HG03457 (cell line): ENCODE data around the gene SLC38A4.
"Not testable (repeated sequence)": the region's sequence is repeated elsewhere in the genome, so short reads cannot be mapped to it uniquely, and the experiment has no call there.

Source experiments
- ATAC-seq: cut with Tn5 transposase; IDR thresholded peaks from one replicate; pipeline ENCODE4 v1.9.1; 2021; ENCODE audit warnings: moderate number of reproducible peaks; ENCODE audit not compliant: unreplicated experiment

Gene SLC38A4

DNA sequence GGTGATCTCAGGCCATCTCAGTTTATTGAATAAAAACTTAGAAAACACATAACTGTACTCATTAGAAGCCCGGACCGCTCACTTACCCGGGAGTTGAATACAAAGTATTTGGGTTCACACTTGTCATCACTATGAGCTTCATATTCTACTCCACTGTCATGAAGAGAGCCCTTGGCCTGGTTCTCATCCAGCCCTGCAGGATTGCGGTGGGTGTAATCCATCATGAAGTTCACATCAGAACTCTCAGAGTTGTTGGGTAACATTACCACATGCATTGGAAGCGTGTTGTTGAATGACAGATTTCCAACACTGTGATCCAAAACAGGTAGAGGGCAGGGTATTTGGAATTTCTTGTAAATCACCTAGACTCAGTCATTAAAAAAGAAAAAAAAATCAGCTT is 47.4 kb downstream of the SLC38A4 start:
- ATAC-seq: no peak

DNA sequence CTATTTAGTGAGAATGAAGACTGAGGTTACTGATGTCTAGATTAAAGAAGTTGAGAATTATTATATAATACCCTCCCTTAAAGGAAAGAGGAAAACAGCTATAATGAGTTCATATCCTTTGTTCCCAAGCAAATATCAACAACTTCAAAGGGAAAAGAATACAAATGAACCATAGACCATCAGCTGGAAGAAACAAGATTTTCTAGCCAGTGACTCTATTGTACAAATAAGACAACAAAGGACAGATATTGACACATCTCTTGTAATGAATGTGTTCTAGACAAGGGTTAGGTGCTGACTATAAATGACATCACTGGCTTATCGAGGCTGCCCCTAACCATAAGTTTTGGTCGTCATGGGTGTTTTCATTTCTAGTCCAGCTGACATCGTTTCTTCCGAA is 48.2 kb downstream of the SLC38A4 start:
- ATAC-seq: no peak

DNA sequence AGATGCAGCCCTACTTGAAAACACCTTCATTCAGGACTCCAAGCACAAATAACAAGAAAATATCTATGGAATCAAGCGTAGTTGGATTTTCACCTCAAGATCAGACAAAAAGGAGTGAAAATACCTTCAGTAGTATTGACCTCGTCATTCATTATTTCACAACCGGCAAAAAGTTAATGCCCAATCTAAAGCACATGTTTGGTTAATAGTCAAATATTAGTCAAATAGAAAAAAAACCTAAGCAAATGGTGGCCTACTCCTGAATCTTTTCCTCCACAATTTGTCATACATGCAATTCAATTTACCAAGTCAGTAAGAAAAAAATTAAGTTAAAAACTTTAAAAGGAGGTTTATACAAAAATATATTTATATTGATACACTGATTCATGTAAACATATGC is 50.0 kb downstream of the SLC38A4 start:
- no peak for ATAC-seq

GRCh38 chr12:46774322-46774633 is 51.5 kb downstream of the SLC38A4 start:
- ATAC-seq: no peak

DNA sequence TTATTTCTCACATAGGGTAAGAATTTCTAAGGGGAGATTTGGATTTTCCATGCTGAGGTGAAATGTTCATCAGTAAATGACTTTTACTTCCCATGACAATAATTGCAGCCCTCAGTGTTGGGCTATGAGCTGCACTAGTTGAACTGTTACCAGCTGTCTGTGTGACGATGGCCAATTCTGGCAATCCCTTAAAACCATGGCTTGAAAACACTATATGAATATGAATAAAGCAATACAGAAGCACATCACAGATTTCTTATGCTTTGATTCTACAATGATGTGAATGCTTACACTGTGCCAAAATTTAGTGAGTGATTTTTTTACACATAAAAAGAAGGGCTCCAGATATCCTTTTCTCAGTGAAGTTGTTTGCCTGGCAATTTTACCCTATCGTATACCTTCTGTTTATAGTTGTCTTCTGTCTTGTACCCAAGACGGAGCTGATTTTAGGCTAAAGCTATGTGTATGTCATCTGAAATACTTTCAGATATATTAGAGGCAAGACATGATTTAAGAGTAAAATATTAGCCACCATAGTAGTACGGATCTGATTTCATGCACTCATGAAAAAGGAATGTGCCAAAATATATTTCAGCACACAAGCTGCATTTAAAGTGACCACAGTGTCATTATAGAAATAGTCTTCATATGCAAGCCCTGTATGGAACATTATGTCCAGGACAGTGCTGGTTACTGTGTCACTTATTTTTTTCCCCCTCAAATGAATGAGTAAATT is 52.0 kb downstream of the SLC38A4 start:
- ATAC-seq: no peak

GRCh38 chr12:46771268-46771827 is 54.4 kb downstream of the SLC38A4 start:
- ATAC-seq: no peak

GRCh38 chr12:46770501-46771183 is 55.2 kb downstream of the SLC38A4 start:
- ATAC-seq: no peak

- no peak for ATAC-seq
Observed at GRCh38 chr12:46764005-46764404, 61.8 kb downstream of the SLC38A4 start.

GRCh38 chr12:46763230-46763629 is 62.6 kb downstream of the SLC38A4 start:
- ATAC-seq: no peak

DNA sequence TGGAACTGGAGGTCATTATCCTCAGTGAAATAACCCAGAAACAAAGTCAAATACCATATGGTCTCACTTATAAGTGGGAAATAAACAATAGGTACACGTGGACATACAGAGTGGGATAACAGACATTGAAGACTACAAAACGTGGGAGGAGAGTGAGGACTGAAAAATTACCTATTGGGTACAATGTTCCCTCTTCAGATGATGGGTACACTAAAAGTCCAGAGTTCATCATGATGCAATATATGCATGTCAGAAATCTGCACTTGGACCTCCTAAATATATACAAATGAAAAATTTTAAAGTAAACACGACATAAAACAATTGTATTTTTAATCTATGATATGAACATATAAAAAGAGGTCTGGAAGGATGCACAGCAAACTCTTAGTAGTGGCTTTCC is 71.2 kb downstream of the SLC38A4 start:
- no peak for ATAC-seq

DNA sequence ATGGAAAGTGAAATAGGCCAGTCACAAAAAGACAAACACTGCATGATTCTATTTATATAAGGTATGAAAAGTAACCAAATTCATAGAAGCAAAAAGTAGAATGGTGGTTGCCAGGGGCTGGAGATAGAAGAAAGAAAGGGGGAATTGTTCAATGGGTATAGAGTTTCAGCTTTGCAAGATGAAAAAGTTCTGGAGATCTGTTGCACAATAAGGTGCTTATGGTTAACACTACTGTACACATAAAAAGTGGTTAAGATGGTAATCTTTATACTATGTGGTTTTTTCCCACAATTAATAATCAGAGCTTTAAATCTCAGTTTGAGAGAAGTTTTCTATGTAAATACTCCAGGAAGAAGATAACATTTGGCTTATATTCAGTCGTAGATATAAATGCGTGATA is 73.4 kb downstream of the SLC38A4 start:
- no peak for ATAC-seq

GRCh38 chr12:46751173-46751572 is 74.6 kb downstream of the SLC38A4 start:
- ATAC-seq: no peak

GRCh38 chr12:46749322-46749721 is 76.5 kb downstream of the SLC38A4 start:
- ATAC-seq: no peak

DNA sequence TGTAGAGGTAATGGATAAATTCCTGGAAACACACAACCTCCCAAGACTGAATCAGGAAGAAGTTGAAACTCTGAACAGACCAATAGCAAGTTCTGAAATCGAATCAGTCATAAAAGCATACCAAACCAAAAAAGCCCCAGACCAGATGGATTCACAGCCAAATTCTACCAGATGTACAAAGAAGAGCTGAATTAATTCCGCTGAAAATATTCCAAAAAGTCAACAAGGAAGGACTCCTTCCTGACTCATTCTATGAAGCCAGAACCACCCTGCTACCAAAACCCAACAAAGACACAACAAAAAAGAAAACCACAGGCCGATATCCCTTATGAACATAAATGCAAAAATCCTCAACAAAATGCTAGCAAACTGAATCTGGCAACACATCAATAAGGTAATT is 81.5 kb downstream of the SLC38A4 start:
- no peak for ATAC-seq

DNA sequence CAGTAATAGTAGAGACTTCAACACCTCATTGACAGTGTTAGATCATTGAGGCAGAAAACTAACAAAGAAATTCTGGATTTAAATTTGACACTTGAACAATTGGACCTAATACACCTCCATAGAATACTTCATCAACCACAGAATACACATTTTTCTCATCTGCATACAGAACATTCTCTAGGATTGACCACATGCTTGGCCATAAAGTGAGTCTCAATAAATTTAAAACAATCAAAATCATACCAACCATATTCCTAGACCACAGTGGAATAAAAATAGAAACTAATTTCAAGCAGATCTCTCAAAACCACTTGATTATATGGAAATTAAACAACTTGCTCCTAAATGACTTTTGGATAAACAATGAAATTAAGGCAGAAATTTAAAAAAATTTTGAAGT is 82.3 kb downstream of the SLC38A4 start:
- ATAC-seq: no peak

- not testable (repeated sequence) for ATAC-seq
Observed at GRCh38 chr12:46742271-46742670, 83.5 kb downstream of the SLC38A4 start.

DNA sequence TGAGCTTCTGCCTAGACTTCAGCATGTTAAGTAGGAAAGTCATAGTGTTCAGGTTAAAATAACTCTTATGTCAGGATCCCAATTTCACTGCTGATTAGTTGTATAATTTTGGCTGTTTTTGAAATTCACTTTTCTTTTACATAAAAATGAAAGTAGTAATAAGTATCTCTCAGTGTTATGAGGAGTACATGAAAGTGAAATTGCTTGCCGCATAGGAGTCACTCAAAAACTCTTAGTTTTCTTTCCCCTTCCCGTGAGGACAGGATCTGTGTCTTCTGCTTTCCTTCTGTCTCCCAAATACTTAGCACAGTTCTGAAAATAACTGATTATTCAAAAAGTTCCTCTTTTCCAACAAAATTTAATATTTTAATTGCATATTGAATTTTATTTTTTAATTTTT is 100.5 kb downstream of the SLC38A4 start:
- ATAC-seq: no peak

- ATAC-seq: no peak
Observed at GRCh38 chr12:46723629-46724419, 102.0 kb downstream of the SLC38A4 start.

GRCh38 chr12:46722394-46723185 is 103.2 kb downstream of the SLC38A4 start:
- ATAC-seq: no peak

DNA sequence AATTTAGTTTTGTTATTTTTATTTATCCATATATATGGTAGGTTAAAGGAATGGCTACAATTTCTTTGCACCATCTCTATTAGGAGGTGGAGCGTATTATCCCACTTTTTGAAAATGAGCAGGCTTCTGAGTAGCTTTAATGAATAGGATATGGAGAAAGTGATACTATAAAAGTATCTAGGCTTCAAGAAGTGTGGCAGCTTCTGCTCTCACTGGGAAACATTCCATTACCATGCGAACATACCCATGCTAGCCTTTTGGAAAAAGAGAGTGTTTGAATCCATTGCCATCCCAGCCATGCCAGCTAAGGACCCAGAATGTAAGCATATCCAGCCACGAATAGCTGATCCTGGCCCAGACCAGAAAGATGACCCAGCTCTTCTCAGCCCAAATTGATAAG is 107.3 kb downstream of the SLC38A4 start:
- no peak for ATAC-seq

DNA sequence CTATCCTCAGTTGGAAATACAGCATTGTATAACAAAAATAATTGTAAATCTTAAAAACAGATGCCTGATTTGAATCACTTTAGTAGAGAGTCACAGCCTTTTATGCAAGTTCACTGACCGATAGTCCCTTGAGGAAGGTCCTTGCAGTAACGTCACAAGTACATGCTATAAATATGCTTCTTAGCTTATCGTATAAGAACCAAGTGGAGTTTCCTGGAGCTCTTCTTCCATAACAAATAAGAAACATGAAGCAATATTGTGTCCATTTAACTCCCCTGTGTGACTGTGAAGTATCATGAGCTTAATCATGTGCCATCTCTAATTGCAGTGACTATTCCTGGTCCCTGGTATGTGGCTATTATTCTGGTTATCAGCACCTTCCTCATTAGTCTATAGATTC is 107.9 kb downstream of the SLC38A4 start:
- no peak for ATAC-seq
